IMR-90 (cell line): ENCODE results near the gene CABP2.

Experiments
- CTCF ChIP-seq: conservative IDR thresholded peaks from 2 replicates; pipeline ENCODE4 v1.5.1; 2012; ENCODE audit warnings: mild to moderate bottlenecking, low read depth, low read length, improper control_type of control experiment
- MAFK ChIP-seq: IDR thresholded peaks from 2 replicates; pipeline ENCODE4 v1.6.1; 2012; ENCODE audit warnings: low read depth, low read length, improper control_type of control experiment
- POLR2A ChIP-seq: IDR thresholded peaks from 2 replicates; pipeline ENCODE4 v1.6.1; 2012; ENCODE audit warnings: mild to moderate bottlenecking, low read depth, low read length
- RCOR1 ChIP-seq: IDR thresholded peaks from 2 replicates; pipeline ENCODE4 v1.6.1; 2012; ENCODE audit warnings: mild to moderate bottlenecking, low read length, improper control_type of control experiment; ENCODE audit not compliant: insufficient replicate concordance

- TF ChIP-seq CTCF (no peak), MAFK (no peak), POLR2A (no peak), RCOR1 (no peak)
Observed at GRCh38 chr11:67524480-67524808, 1.2 kb upstream of the CABP2 start.
